Testis (tissue), 2 donors: ENCODE results near the gene GOLGA6L10.
"Not testable (repeated sequence)": the region's sequence is repeated elsewhere in the genome, so short reads cannot be mapped to it uniquely, and the experiment has no call there.

Experiments used
- CTCF ChIP-seq, 3 experiments: fragments of 450-650 bp in 2 of 3; fragments of 200-600 bp in 1 of 3; sonication (generic) in 1 of 3; IDR thresholded peaks; one replicate each; pipeline ENCODE4 v1.5.1; 2016 to 2019; ENCODE audit warnings: antibody characterized with exemption in 3 of 3, mild to moderate bottlenecking in 2 of 3, moderate library complexity in 1 of 3
- POLR2A ChIP-seq: fragments of 450-650 bp; IDR thresholded peaks from one replicate; pipeline ENCODE4 v1.6.1; 2017; ENCODE audit warnings: antibody characterized with exemption, mild to moderate bottlenecking, moderate library complexity

DNA sequence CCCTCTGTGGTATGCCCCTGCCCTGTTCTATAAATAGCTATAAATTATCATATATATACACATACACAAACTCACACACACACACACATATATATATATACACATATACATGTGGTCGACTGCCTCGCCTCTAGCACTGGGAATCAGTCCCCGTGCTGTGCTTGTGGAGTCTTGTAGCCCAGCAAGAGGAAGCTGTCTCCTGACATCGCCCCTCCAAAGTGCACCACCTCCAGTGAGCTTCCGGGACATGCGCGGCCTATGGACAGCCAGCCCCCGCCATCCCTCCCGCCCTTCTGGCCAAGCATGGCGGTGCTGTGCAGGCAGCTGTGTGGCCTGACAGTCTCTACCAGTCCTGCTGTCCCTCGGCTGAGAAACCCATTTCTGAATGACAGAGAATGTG lies 11.2 kb downstream of the GOLGA6L10 start:
- TF ChIP-seq CTCF (IDR thresholded peaks at IDR 0.05); POLR2A: not testable (repeated sequence)
